TTC549 (cell line): Measurements from ENCODE around the gene CCDC188.
"Not testable (repeated sequence)": the region's sequence is repeated elsewhere in the genome, so short reads cannot be mapped to it uniquely, and the experiment has no call there.

Source experiments
- FAIRE-seq: peaks from 2 replicates; lab custom pipeline; 2012; peaks lifted over from hg19 to GRCh38; lab: Jason Lieb, UNC

The CCDC188 gene

GRCh38 chr22:20169253-20169822 is 18.5 kb upstream of the CCDC188 start:
- FAIRE-seq, result no peak

GRCh38 chr22:20167643-20168322 is 16.9 kb upstream of the CCDC188 start:
- FAIRE-seq, result no peak

- no peak for FAIRE-seq
Observed at GRCh38 chr22:20166703-20167102, 15.8 kb upstream of the CCDC188 start.

- FAIRE-seq, result no peak
Observed at GRCh38 chr22:20165913-20166312, 15.1 kb upstream of the CCDC188 start.

- no peak for FAIRE-seq
Observed at GRCh38 chr22:20165421-20165820, 14.6 kb upstream of the CCDC188 start.

- no peak for FAIRE-seq
Observed at GRCh38 chr22:20164863-20165262, 14.0 kb upstream of the CCDC188 start.

GRCh38 chr22:20160041-20160440 is 9.2 kb upstream of the CCDC188 start:
- FAIRE-seq, result no peak

GRCh38 chr22:20159531-20159930 is 8.7 kb upstream of the CCDC188 start:
- FAIRE-seq, result not testable (repeated sequence)

- FAIRE-seq, result no peak
Observed at GRCh38 chr22:20159076-20159475, 8.2 kb upstream of the CCDC188 start.

- no peak for FAIRE-seq
Observed at GRCh38 chr22:20158391-20159036, 7.7 kb upstream of the CCDC188 start.

- no peak for FAIRE-seq
Observed at GRCh38 chr22:20157430-20158183, 6.8 kb upstream of the CCDC188 start.

GRCh38 chr22:20156611-20157429 is 6.0 kb upstream of the CCDC188 start:
- no peak for FAIRE-seq

- FAIRE-seq, result no peak
Observed at GRCh38 chr22:20156042-20156389, 5.2 kb upstream of the CCDC188 start.

- FAIRE-seq, result no peak
Observed at GRCh38 chr22:20155330-20156041, 4.6 kb upstream of the CCDC188 start.

- FAIRE-seq, result no peak
Observed at GRCh38 chr22:20154602-20155187, 3.8 kb upstream of the CCDC188 start.

- no peak for FAIRE-seq
Observed at GRCh38 chr22:20153945-20154344, 3.1 kb upstream of the CCDC188 start.

- FAIRE-seq, result no peak
Observed at GRCh38 chr22:20152464-20152890, 1.6 kb upstream of the CCDC188 start.

GRCh38 chr22:20151276-20151588 is 377 bp upstream of the CCDC188 start:
- FAIRE-seq, result no peak

GRCh38 chr22:20149257-20150250 is 1.3 kb downstream of the CCDC188 start:
- no peak for FAIRE-seq

- FAIRE-seq, result no peak
Observed at GRCh38 chr22:20148414-20148813, 2.4 kb downstream of the CCDC188 start.
